Trophoblast cell (in vitro differentiated cells and primary cell): Measurements from ENCODE around the gene DDX27.

Experiments used
- DNase-seq, 2 donors: peaks; one replicate each; pipeline ENCODE4 v3.0.0-alpha.2; 2016
- H2AFZ ChIP-seq: 2 replicates; pipeline ENCODE4 v1.6.1; 2013; ENCODE audit warnings: low read length, moderate library complexity, mild to moderate bottlenecking; ENCODE audit not compliant: insufficient read depth, poor library complexity
- H2AK5ac ChIP-seq: 2 replicates; pipeline ENCODE4 v1.6.1; 2013; ENCODE audit warnings: mild to moderate bottlenecking, low read length
- H2BK120ac ChIP-seq: 2 replicates; pipeline ENCODE4 v1.6.1; 2013; ENCODE audit warnings: low read length, mild to moderate bottlenecking, moderate library complexity; ENCODE audit not compliant: insufficient read depth, poor library complexity
- H2BK12ac ChIP-seq: 2 replicates; pipeline ENCODE4 v1.6.1; 2013; ENCODE audit warnings: mild to moderate bottlenecking, low read length, moderate library complexity
- H2BK5ac ChIP-seq: 2 replicates; pipeline ENCODE4 v1.6.1; 2013; ENCODE audit warnings: low read length, low read depth, moderate library complexity, mild to moderate bottlenecking; ENCODE audit not compliant: poor library complexity
- H3K14ac ChIP-seq: 2 replicates; pipeline ENCODE4 v1.6.1; 2013; ENCODE audit warnings: mild to moderate bottlenecking, low read length
- H3K18ac ChIP-seq: 2 replicates; pipeline ENCODE4 v1.6.1; 2013; ENCODE audit warnings: mild to moderate bottlenecking, low read length
- H3K23ac ChIP-seq: 2 replicates; pipeline ENCODE4 v1.6.1; 2013; ENCODE audit warnings: low read length
- H3K27ac ChIP-seq: 2 replicates; pipeline ENCODE4 v1.5.1; 2013; ENCODE audit warnings: low read depth, mild to moderate bottlenecking, inconsistent platforms, low read length, moderate library complexity
- H3K27me3 ChIP-seq: 2 replicates; pipeline ENCODE4 v1.6.1; 2013; ENCODE audit warnings: inconsistent platforms, mild to moderate bottlenecking, low read length, moderate library complexity; ENCODE audit not compliant: insufficient read depth
- H3K36me3 ChIP-seq, 2 experiments: 1 replicate in 1 of 2; 2 replicates in 1 of 2; pipeline ENCODE4 v1.6.1; 2013; ENCODE audit warnings: low read length in 2 of 2, mild to moderate bottlenecking in 2 of 2, moderate library complexity in 1 of 2; ENCODE audit not compliant: insufficient read depth in 2 of 2, control insufficient read depth in 1 of 2
- H3K4ac ChIP-seq: 2 replicates; pipeline ENCODE4 v1.6.1; 2013; ENCODE audit warnings: low read depth, mild to moderate bottlenecking, low read length, moderate library complexity
- H3K4me1 ChIP-seq, 2 experiments: 1 replicate in 1 of 2; 2 replicates in 1 of 2; pipeline ENCODE4 v1.6.1; 2013; ENCODE audit warnings: low read length in 2 of 2, mild to moderate bottlenecking in 2 of 2, moderate library complexity in 1 of 2; ENCODE audit not compliant: insufficient read depth in 2 of 2, control insufficient read depth in 1 of 2
- H3K4me2 ChIP-seq: 2 replicates; pipeline ENCODE4 v1.6.1; 2013; ENCODE audit warnings: inconsistent platforms, mild to moderate bottlenecking, low read length, moderate library complexity
- H3K4me3 ChIP-seq: 2 replicates; pipeline ENCODE4 v1.5.1; 2013; ENCODE audit warnings: mild to moderate bottlenecking, low read depth, low read length, inconsistent platforms
- H3K79me1 ChIP-seq: one replicate; pipeline ENCODE4 v1.6.1; 2013; ENCODE audit warnings: low read length
- H3K79me2 ChIP-seq: 2 replicates; pipeline ENCODE4 v1.6.1; 2013; ENCODE audit warnings: low read length, mild to moderate bottlenecking; ENCODE audit not compliant: control insufficient read depth, insufficient read depth, poor library complexity
- H3K9ac ChIP-seq: 2 replicates; pipeline ENCODE4 v1.6.1; 2013; ENCODE audit warnings: mild to moderate bottlenecking, low read length
- H3K9me3 ChIP-seq: 2 replicates; pipeline ENCODE4 v1.6.1; 2013; ENCODE audit warnings: low read depth, mild to moderate bottlenecking, control low read depth, inconsistent platforms, low read length; ENCODE audit not compliant: insufficient read depth
- H4K12ac ChIP-seq: 2 replicates; pipeline ENCODE4 v1.6.1; 2013; ENCODE audit warnings: low read depth, mild to moderate bottlenecking, low read length, moderate library complexity
- H4K8ac ChIP-seq: 2 replicates; pipeline ENCODE4 v1.6.1; 2013; ENCODE audit warnings: low read depth, mild to moderate bottlenecking, low read length, moderate library complexity
- H4K91ac ChIP-seq: one replicate; pipeline ENCODE4 v1.6.1; 2013; ENCODE audit warnings: low read depth, mild to moderate bottlenecking, low read length, moderate library complexity
- WGBS: extraction: QIAGEN DNeasy Blood & Tissue Kit; methylation state at CpG from one replicate; pipeline ENCODE4 v1.1.7; 2013; ENCODE audit warnings: missing lambda C conversion rate; ENCODE audit not compliant: insufficient read length, insufficient coverage; ENCODE audit errors: extremely low coverage; 5-methylcytosine and 5-hydroxymethylcytosine counted together

DDX27 gene

GRCh38 chr20:49199729-49200293, 19.4 kb upstream of the DDX27 start:
- no CpG with 5 or more reads among the region's 4 CpGs for WGBS

GRCh38 chr20:49203011-49203410, 16.2 kb upstream of the DDX27 start:
- Histone ChIP-seq H2BK120ac (no peak overlapping the region), H3K9ac (no peak overlapping the region), H3K79me1 (no peaks in the 10 kb centered on the region), H3K4me3 (no peak overlapping the region), H4K12ac (no peak overlapping the region), H3K9me3 (no peaks in the 10 kb centered on the region), H3K79me2 (no peaks in the 10 kb centered on the region), H3K14ac (no peak overlapping the region), H4K91ac (no peak overlapping the region), H3K27me3 (no peaks in the 10 kb centered on the region), H2BK12ac (no peak overlapping the region), H4K8ac (no peak overlapping the region), H3K4me2 (no peak overlapping the region), H2BK5ac (no peak overlapping the region), H3K23ac (no peak overlapping the region), H2AK5ac (no peak overlapping the region), H3K27ac (no peak overlapping the region), H3K4me1 (no peaks in the 10 kb centered on the region), H2AFZ (no peak overlapping the region), H3K36me3 (no peaks in the 10 kb centered on the region), H3K4ac (no peak overlapping the region), H3K18ac (no peak overlapping the region)
- DNase-seq: no peak
- WGBS: no CpG with 5 or more reads among the region's 7 CpGs

More at GRCh38 chr20:49199729-49200293, 19.4 kb upstream of the DDX27 start:
- Histone ChIP-seq H2BK120ac (no peak overlapping the region), H3K18ac (no peak overlapping the region), H4K12ac (no peak overlapping the region), H3K4me3 (no peak overlapping the region), H3K4me1 (no peaks in the 10 kb centered on the region), H3K14ac (no peak overlapping the region), H2BK5ac (no peak overlapping the region), H3K9ac (no peak overlapping the region), H3K27me3 (no peaks in the 10 kb centered on the region), H4K8ac (no peak overlapping the region), H3K27ac (no peak overlapping the region), H3K4ac (no peak overlapping the region), H3K79me2 (no peaks in the 10 kb centered on the region), H3K4me2 (no peak overlapping the region), H2AFZ (no peak overlapping the region), H3K9me3 (no peaks in the 10 kb centered on the region), H3K23ac (no peak overlapping the region), H2BK12ac (no peak overlapping the region), H4K91ac (no peak overlapping the region), H3K79me1 (no peaks in the 10 kb centered on the region), H3K36me3 (no peaks in the 10 kb centered on the region), H2AK5ac (no peak overlapping the region)
- no peak for DNase-seq

- no peak for DNase-seq
- H3K79me2 ChIP-seq: no peaks in the 10 kb centered on the region
- H4K8ac ChIP-seq: no peak overlapping the region
- H2AFZ ChIP-seq: no peak overlapping the region
- H2BK12ac ChIP-seq: no peak overlapping the region
- H3K27ac ChIP-seq: no peak overlapping the region
- no peak overlapping the region for H3K9ac ChIP-seq
- no peaks in the 10 kb centered on the region for H3K4me1 ChIP-seq
- H2BK5ac ChIP-seq: no peak overlapping the region
- no peak overlapping the region for H3K4ac ChIP-seq
- no CpG with 5 or more reads among the region's 9 CpGs for WGBS
- no peaks in the 10 kb centered on the region for H3K36me3 ChIP-seq
- no peak overlapping the region for H3K14ac ChIP-seq
- no peak overlapping the region for H3K4me3 ChIP-seq
- H3K27me3 ChIP-seq: no peaks in the 10 kb centered on the region
- H3K23ac ChIP-seq: no peak overlapping the region
- H3K4me2 ChIP-seq: no peak overlapping the region
- H3K18ac ChIP-seq: no peak overlapping the region
- no peak overlapping the region for H2AK5ac ChIP-seq
- H4K91ac ChIP-seq: no peak overlapping the region
- H2BK120ac ChIP-seq: no peak overlapping the region
- H3K79me1 ChIP-seq: no peaks in the 10 kb centered on the region
- H3K9me3 ChIP-seq: no peaks in the 10 kb centered on the region
- no peak overlapping the region for H4K12ac ChIP-seq
Measured at GRCh38 chr20:49203746-49204145, 15.5 kb upstream of the DDX27 start.

GRCh38 chr20:49207076-49207475, 12.1 kb upstream of the DDX27 start:
- no peaks in the 10 kb centered on the region for H3K79me1 ChIP-seq
- H3K9me3 ChIP-seq: no peaks in the 10 kb centered on the region
- H3K27me3 ChIP-seq: no peaks in the 10 kb centered on the region
- no peak overlapping the region for H3K27ac ChIP-seq
- no peaks in the 10 kb centered on the region for H3K79me2 ChIP-seq
- no peaks in the 10 kb centered on the region for H3K36me3 ChIP-seq
- H2AFZ ChIP-seq: no peak overlapping the region
- H3K18ac ChIP-seq: no peak overlapping the region
- no peak overlapping the region for H2BK120ac ChIP-seq
- no peak overlapping the region for H4K8ac ChIP-seq
- H3K4me1 ChIP-seq: no peaks in the 10 kb centered on the region
- no peak overlapping the region for H3K9ac ChIP-seq
- H3K4ac ChIP-seq: no peak overlapping the region
- no peak overlapping the region for H4K12ac ChIP-seq
- H2BK12ac ChIP-seq: no peak overlapping the region
- H2AK5ac ChIP-seq: no peak overlapping the region
- no peak for DNase-seq
- H3K4me3 ChIP-seq: no peak overlapping the region
- H4K91ac ChIP-seq: no peak overlapping the region
- H3K14ac ChIP-seq: no peak overlapping the region
- no peak overlapping the region for H2BK5ac ChIP-seq
- H3K4me2 ChIP-seq: no peak overlapping the region
- WGBS: no CpG with 5 or more reads among the region's 6 CpGs
- no peak overlapping the region for H3K23ac ChIP-seq
